ENCODE data around the gene PLXNA2. TPM values are rescaled to one million over a fixed set of nuclear protein-coding genes. Genes with fewer than 3 reads are reported as not detected.

PLXNA2 gene
- total RNA-seq, 2 experiments from 2014 or later: 0.23 TPM; not detected in 1

GRCh38 chr1:207990455-207990854 lies 253.7 kb downstream of the PLXNA2 start:
- CTCF ChIA-PET (ENCODE audit: unreplicated experiment): no interaction called here
- Histone ChIP-seq H3K36me3 (ENCODE audit: insufficient read depth, low read length) (no peaks in the 10 kb centered on the region), H2AFZ (ENCODE audit: low read length) (no peak overlapping the region), H3K79me2 (ENCODE audit: insufficient read depth, low read depth, low read length) (no peaks in the 10 kb centered on the region), H3K27ac (ENCODE audit: low read depth, low read length, poor library complexity, severe bottlenecking) (no peak overlapping the region), H3K4me2 (ENCODE audit: low read length) (no peak overlapping the region), H3K9me2 (ENCODE audit: insufficient read depth, low read length) (no peaks in the 10 kb centered on the region), H3K4me3 (ENCODE audit: low read depth, low read length, poor library complexity, severe bottlenecking) (no peak overlapping the region), H3K9me3 (ENCODE audit: low read length) (no peaks in the 10 kb centered on the region), H4K20me1 (ENCODE audit: insufficient read depth, low read length) (no peaks in the 10 kb centered on the region), H3K4me1 (ENCODE audit: insufficient read depth, low read length, poor library complexity, severe bottlenecking) (no peaks in the 10 kb centered on the region)
- no peak for DNase-seq (ENCODE audit: low spot score)
- BruUV-seq (replicated peaks): no TSS peak
- intact Hi-C loops (cut with micrococcal nuclease; ENCODE audit: unreplicated experiment): no loop called here
- no peak for TF ChIP-seq EZH2phosphoT487 (IDR thresholded peaks at IDR 0.05; ENCODE audit: borderline replicate concordance, low read depth, low read length)
- TF ChIP-seq, protein P1, sequence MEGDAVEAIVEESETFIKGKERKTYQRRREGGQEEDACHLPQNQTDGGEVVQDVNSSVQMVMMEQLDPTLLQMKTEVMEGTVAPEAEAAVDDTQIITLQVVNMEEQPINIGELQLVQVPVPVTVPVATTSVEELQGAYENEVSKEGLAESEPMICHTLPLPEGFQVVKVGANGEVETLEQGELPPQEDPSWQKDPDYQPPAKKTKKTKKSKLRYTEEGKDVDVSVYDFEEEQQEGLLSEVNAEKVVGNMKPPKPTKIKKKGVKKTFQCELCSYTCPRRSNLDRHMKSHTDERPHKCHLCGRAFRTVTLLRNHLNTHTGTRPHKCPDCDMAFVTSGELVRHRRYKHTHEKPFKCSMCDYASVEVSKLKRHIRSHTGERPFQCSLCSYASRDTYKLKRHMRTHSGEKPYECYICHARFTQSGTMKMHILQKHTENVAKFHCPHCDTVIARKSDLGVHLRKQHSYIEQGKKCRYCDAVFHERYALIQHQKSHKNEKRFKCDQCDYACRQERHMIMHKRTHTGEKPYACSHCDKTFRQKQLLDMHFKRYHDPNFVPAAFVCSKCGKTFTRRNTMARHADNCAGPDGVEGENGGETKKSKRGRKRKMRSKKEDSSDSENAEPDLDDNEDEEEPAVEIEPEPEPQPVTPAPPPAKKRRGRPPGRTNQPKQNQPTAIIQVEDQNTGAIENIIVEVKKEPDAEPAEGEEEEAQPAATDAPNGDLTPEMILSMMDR (conservative IDR thresholded peaks at IDR 0.05; ENCODE audit: low read length): no peak
- POLR2A ChIA-PET: no interaction called here

DNA sequence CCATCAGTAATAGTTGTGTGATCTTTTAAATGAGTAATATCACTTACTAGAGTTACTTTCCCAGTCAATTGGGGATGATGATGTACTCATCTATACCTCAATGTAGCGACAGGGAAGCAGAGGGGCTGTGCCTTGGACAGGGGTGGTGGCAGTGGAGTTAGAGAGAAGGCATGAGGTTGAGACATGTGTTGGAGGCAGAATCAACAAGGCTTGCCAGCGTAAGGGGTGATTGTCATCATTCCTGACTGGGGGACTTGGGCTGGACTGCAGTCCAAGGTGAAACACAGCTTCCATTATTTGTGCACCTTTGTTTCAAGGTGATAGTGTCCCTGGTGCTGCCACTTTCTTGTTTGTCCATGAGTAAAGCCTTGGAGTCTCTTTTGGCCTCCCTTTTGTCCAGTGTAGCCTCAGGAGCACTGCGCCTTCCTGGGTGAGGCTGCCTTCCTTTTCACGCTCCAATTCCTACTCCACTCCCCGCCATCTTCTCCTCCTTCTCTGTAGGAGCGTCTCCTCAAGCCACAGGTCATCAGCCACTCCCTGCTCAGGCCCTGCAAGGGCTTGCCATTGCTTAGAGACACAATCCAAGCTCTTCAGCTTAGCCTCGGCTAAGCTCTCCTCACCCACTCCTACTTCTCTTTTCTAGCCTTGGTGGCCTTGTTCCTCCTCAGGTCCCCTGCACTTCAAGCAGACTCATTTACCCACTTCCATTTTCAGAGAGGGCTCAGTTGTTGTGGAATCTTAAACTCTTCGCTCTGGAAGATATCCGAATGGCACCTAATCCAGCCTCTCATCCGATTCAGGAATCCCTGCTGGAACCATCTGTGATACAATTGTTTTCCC lies 255.6 kb downstream of the PLXNA2 start:
- Histone ChIP-seq H3K4me2 (ENCODE audit: low read length) (no peak overlapping the region), H3K27ac (ENCODE audit: low read depth, low read length, poor library complexity, severe bottlenecking) (no peak overlapping the region), H3K4me1 (ENCODE audit: insufficient read depth, low read length, poor library complexity, severe bottlenecking) (no peaks in the 10 kb centered on the region), H3K9me2 (ENCODE audit: insufficient read depth, low read length) (no peaks in the 10 kb centered on the region), H2AFZ (ENCODE audit: low read length) (no peak overlapping the region), H3K9me3 (ENCODE audit: low read length) (no peaks in the 10 kb centered on the region), H3K79me2 (ENCODE audit: insufficient read depth, low read depth, low read length) (no peaks in the 10 kb centered on the region), H3K4me3 (ENCODE audit: low read depth, low read length, poor library complexity, severe bottlenecking) (no peak overlapping the region), H4K20me1 (ENCODE audit: insufficient read depth, low read length) (no peaks in the 10 kb centered on the region), H3K36me3 (ENCODE audit: insufficient read depth, low read length) (no peaks in the 10 kb centered on the region)
- ChIA-PET CTCF (ENCODE audit: unreplicated experiment) (no interaction called here), POLR2A (no interaction called here)
- no TSS peak for BruUV-seq (replicated peaks)
- TF ChIP-seq, protein P1 (conservative IDR thresholded peaks at IDR 0.05; ENCODE audit: low read length): no peak
- no peak for TF ChIP-seq EZH2phosphoT487 (IDR thresholded peaks at IDR 0.05; ENCODE audit: borderline replicate concordance, low read depth, low read length)
- intact Hi-C loops (cut with micrococcal nuclease; ENCODE audit: unreplicated experiment): no loop called here
- no peak for DNase-seq (ENCODE audit: low spot score)

DNA sequence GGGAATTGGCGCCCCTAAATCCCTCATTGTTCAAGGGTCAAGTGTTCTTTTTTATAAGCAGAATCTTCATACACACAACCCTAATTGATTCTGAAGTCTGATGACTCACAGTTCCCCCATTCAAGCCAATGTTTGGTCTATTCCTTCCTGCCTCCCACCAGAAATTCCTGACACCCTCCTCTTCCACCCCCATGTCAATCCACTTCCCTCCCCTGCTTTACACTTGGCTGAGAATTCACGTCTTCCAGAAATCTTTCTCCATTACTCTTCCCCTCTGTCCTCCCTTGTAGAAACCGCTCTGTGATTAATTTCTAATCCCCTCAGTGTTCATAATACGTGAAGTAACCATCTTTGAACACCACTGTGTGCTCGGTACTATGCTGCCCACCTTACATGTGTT lies 257.0 kb downstream of the PLXNA2 start:
- no peak overlapping the region for H3K4me3 ChIP-seq (ENCODE audit: low read depth, low read length, poor library complexity, severe bottlenecking)
- H3K4me1 ChIP-seq (ENCODE audit: insufficient read depth, low read length, poor library complexity, severe bottlenecking): no peaks in the 10 kb centered on the region
- intact Hi-C loops (cut with micrococcal nuclease; ENCODE audit: unreplicated experiment): no loop called here
- no peaks in the 10 kb centered on the region for H4K20me1 ChIP-seq (ENCODE audit: insufficient read depth, low read length)
- H3K9me2 ChIP-seq (ENCODE audit: insufficient read depth, low read length): no peaks in the 10 kb centered on the region
- CTCF ChIA-PET (ENCODE audit: unreplicated experiment): no interaction called here
- TF ChIP-seq, protein P1 (conservative IDR thresholded peaks at IDR 0.05; ENCODE audit: low read length): no peak
- TF ChIP-seq EZH2phosphoT487 (IDR thresholded peaks at IDR 0.05; ENCODE audit: borderline replicate concordance, low read depth, low read length): no peak
- H3K4me2 ChIP-seq (ENCODE audit: low read length): no peak overlapping the region
- H3K9me3 ChIP-seq (ENCODE audit: low read length): no peaks in the 10 kb centered on the region
- H3K79me2 ChIP-seq (ENCODE audit: insufficient read depth, low read depth, low read length): no peaks in the 10 kb centered on the region
- H3K27ac ChIP-seq (ENCODE audit: low read depth, low read length, poor library complexity, severe bottlenecking): no peak overlapping the region
- BruUV-seq (replicated peaks): no TSS peak
- H3K36me3 ChIP-seq (ENCODE audit: insufficient read depth, low read length): no peaks in the 10 kb centered on the region
- POLR2A ChIA-PET: no interaction called here
- DNase-seq (ENCODE audit: low spot score): no peak
- no peak overlapping the region for H2AFZ ChIP-seq (ENCODE audit: low read length)

All from OCI-LY7 (cell line).